B cell (primary cell): Measurements from ENCODE around the gene CACHD1. TPM values are rescaled to one million over a fixed set of nuclear protein-coding genes. Genes with fewer than 3 reads are reported as not detected.

ENCODE experiments used
- ATAC-seq: fragments of 200-7000 bp; cut with Tn5 transposase; one replicate; pipeline ENCODE4 v1.10.0; 2021; ENCODE audit warnings: low read depth, mild to moderate bottlenecking, moderate number of reproducible peaks, moderate library complexity
- CTCF ChIA-PET: fragments of 350-600 bp; sonication (Branson Sonifier 250); formaldehyde crosslinking; loops from one replicate; lab custom pipeline; 2021; ENCODE audit warnings: antibody characterized with exemption, inconsistent platforms; lab: Charles Lee
- POLR2A ChIA-PET: fragments of 350-600 bp; sonication (Branson Sonifier 250); formaldehyde crosslinking; loops from one replicate; lab custom pipeline; 2021; ENCODE audit warnings: antibody characterized with exemption; lab: Charles Lee
- DNase-seq: peaks from one replicate; pipeline ENCODE4 v3.0.0; 2013
- H2AFZ ChIP-seq: 2 replicates; pipeline ENCODE4 v1.6.1; 2012; ENCODE audit warnings: mild to moderate bottlenecking, low read depth, low read length; ENCODE audit not compliant: insufficient read depth, poor library complexity, severe bottlenecking
- H3K27ac ChIP-seq, 2 donors: 1 replicate in 1 of 2; 2 replicates in 1 of 2; pipeline ENCODE4 v1.5.1; 2012 to 2013; ENCODE audit warnings: low read length in 2 of 2, mild to moderate bottlenecking in 2 of 2, moderate library complexity in 1 of 2
- H3K27me3 ChIP-seq, 4 experiments: fragments of 200-600 bp in 1 of 4; sonication (generic) in 1 of 4; replicated peaks in 1 of 4; 1 replicate in 2 of 4; 2 replicates in 2 of 4; pipeline versions ENCODE4 v1.6.1 to v1.7.0; 2013 to 2016; ENCODE audit warnings: low read length in 3 of 4, mild to moderate bottlenecking in 2 of 4, mixed read lengths in 1 of 4, moderate library complexity in 1 of 4; ENCODE audit not compliant: insufficient read depth in 4 of 4, control insufficient read depth in 3 of 4; ENCODE audit errors: control extremely low read depth in 1 of 4
- H3K36me3 ChIP-seq, 2 experiments: replicated peaks in 1 of 2; 1 replicate in 1 of 2; 2 replicates in 1 of 2; pipeline versions ENCODE4 v1.6.1 to v1.7.1; 2013; ENCODE audit warnings: low read length in 1 of 2; ENCODE audit not compliant: insufficient read depth in 2 of 2, control insufficient read depth in 1 of 2; ENCODE audit errors: control extremely low read depth in 1 of 2, extremely low read depth in 1 of 2
- H3K4me1 ChIP-seq, 2 donors: fragments of 200-600 bp in 1 of 2; sonication (generic) in 1 of 2; 1 replicate in 1 of 2; 2 replicates in 1 of 2; pipeline versions ENCODE4 v1.5.1 to v1.6.1; 2013 to 2017; ENCODE audit warnings: low read length in 2 of 2; ENCODE audit not compliant: control insufficient read depth in 2 of 2, insufficient read depth in 2 of 2
- H3K4me2 ChIP-seq: replicated peaks from 2 replicates; pipeline ENCODE3; 2012; ENCODE audit warnings: mild to moderate bottlenecking, low read depth, low read length; ENCODE audit not compliant: poor library complexity, severe bottlenecking
- H3K4me3 ChIP-seq, 5 experiments: fragments of 200-600 bp in 1 of 5; sonication (generic) in 1 of 5; 1 replicate in 3 of 5; 2 replicates in 2 of 5; pipeline versions ENCODE4 v1.5.1 to v1.7.0; 2011 to 2016; ENCODE audit warnings: low read length in 4 of 5, mild to moderate bottlenecking in 4 of 5, low read depth in 2 of 5, control low read depth in 1 of 5, moderate library complexity in 1 of 5; ENCODE audit not compliant: insufficient read depth in 1 of 5; ENCODE audit errors: control extremely low read depth in 1 of 5, extremely low read depth in 1 of 5
- H3K79me2 ChIP-seq: fragments of 200-600 bp; sonication (generic); one replicate; pipeline ENCODE4 v1.6.0; 2016; ENCODE audit warnings: low read length; ENCODE audit not compliant: control insufficient read depth, insufficient read depth
- H3K9ac ChIP-seq: fragments of 200-600 bp; sonication (generic); 2 replicates; pipeline ENCODE4 v1.6.1; 2017; ENCODE audit warnings: mild to moderate bottlenecking, low read length, moderate library complexity
- H3K9me3 ChIP-seq, 3 donors: one replicate each; pipeline versions ENCODE4 v1.6.1 to v1.7.1; 2013; ENCODE audit warnings: low read length in 2 of 3; ENCODE audit not compliant: control insufficient read depth in 2 of 3, insufficient read depth in 1 of 3; ENCODE audit errors: control extremely low read depth in 1 of 3
- H4K20me1 ChIP-seq: 2 replicates; pipeline ENCODE4 v1.6.0; 2012; ENCODE audit warnings: mild to moderate bottlenecking, low read length; ENCODE audit not compliant: insufficient read depth, control insufficient read depth, poor library complexity, severe bottlenecking
- H3K27ac Mint-ChIP-seq: one replicate; pipeline ENCODE4 v1.8.0; 2021; ENCODE audit warnings: mixed read lengths
- H3K27me3 Mint-ChIP-seq: one replicate; pipeline ENCODE4 v1.8.0; 2021; ENCODE audit warnings: mixed read lengths
- H3K4me1 Mint-ChIP-seq: one replicate; pipeline ENCODE4 v1.8.0; 2021; ENCODE audit warnings: mixed read lengths
- H3K4me3 Mint-ChIP-seq: one replicate; pipeline ENCODE4 v1.8.0; 2021; ENCODE audit warnings: mixed read lengths
- H3K9me3 Mint-ChIP-seq: one replicate; pipeline ENCODE4 v1.8.0; 2022; ENCODE audit warnings: mixed read lengths; ENCODE audit not compliant: insufficient read depth
- CTCF ChIP-seq: fragments of 200-600 bp; IDR thresholded peaks from one replicate; pipeline ENCODE4 v1.8.0; 2022; ENCODE audit warnings: antibody characterized with exemption, mild to moderate bottlenecking
- EZH2 ChIP-seq: IDR thresholded peaks from 2 replicates; pipeline ENCODE4 v1.6.1; 2012; ENCODE audit warnings: borderline replicate concordance, low read depth, mild to moderate bottlenecking, moderate library complexity, low read length; ENCODE audit not compliant: insufficient read depth, poor library complexity, severe bottlenecking
- WGBS: methylation state at CpG from one replicate; pipeline ENCODE4 v1.1.5; 2013; ENCODE audit warnings: missing lambda C conversion rate; ENCODE audit not compliant: insufficient coverage; 5-methylcytosine and 5-hydroxymethylcytosine counted together
- intact Hi-C: fragments of 100-400 bp; cut with micrococcal nuclease; formaldehyde crosslinking; loops from one replicate; pipeline ENCODE4 v1.10.0; 2022
- polyA plus RNA-seq: library from polyadenylated mRNA; depleted of rRNA; stranded (reverse); fragments of >200 nt; gene quantifications from 2 replicates; pipeline ENCODE4 v1.2.3, GENCODE V29; 2012
- total RNA-seq, 2 donors: library from RNA; stranded (reverse); fragments of 120-200 nt in 1 of 2; gene quantifications; 1 replicate in 1 of 2; 2 replicates in 1 of 2; pipeline versions ENCODE4 v1.2.3 to v1.2.4, GENCODE V29; 2013 to 2022

Gene CACHD1
- total and polyA plus RNA-seq, 2 donors (not counting 1 experiment from before 2014, with no cell fraction given) = not detected

DNA sequence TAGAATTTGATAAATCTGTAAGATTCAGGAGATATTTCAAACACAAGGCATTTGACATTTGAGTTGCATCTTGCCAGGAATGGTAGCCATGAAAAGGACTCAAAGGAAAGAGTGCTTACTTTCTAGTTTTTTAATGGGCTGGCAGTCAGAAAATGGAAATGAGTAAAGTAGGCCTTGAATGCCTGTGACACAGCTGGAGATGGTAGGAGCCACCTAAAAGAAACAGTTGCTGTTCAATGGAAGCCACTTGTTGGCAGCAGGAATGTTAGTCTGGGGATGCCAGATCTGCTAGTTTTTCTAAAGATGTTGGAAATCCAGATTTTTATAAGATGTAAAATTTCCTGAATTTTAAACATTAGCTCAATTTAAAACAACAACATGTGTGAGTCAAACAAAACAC, 43.6 kb downstream of the CACHD1 start:
- H3K9me3 ChIP-seq = no peaks in the 10 kb centered on the region
- TF ChIP-seq EZH2 = no peak
- no peak for TF ChIP-seq CTCF
- no peaks in the 10 kb centered on the region for H4K20me1 ChIP-seq
- intact Hi-C loops = no loop called here
- DNase-seq (no peak), ATAC-seq (no peak)
- H3K4me2 ChIP-seq = no peak overlapping the region
- H3K36me3 ChIP-seq = no peaks in the 10 kb centered on the region
- H3K4me3 ChIP-seq = no peak overlapping the region
- H3K4me3 Mint-ChIP-seq = no peak overlapping the region
- H3K27ac ChIP-seq = no peak overlapping the region
- H3K9me3 Mint-ChIP-seq = no peaks in the 10 kb centered on the region
- CTCF ChIA-PET = no interaction called here
- no peak overlapping the region for H2AFZ ChIP-seq
- H3K9ac ChIP-seq = no peak overlapping the region
- H3K4me1 Mint-ChIP-seq = peaks cover 14% of the 10 kb centered on the region
- no peak overlapping the region for H3K27ac Mint-ChIP-seq
- POLR2A ChIA-PET = no interaction called here
- H3K27me3 Mint-ChIP-seq = peaks cover 7% of the 10 kb centered on the region
- peaks cover 10 to 13% of the 10 kb centered on the region in 2 donors for H3K4me1 ChIP-seq
- H3K27me3 ChIP-seq = no peaks in the 10 kb centered on the region
- H3K79me2 ChIP-seq = no peaks in the 10 kb centered on the region

GRCh38 chr1:64514197-64514765, 44.4 kb downstream of the CACHD1 start:
- no peaks in the 10 kb centered on the region for H3K36me3 ChIP-seq
- DNase-seq (no peak), ATAC-seq (no peak)
- H3K27ac Mint-ChIP-seq = no peak overlapping the region
- H3K27me3 Mint-ChIP-seq = peaks cover 7% of the 10 kb centered on the region
- H3K4me3 Mint-ChIP-seq = no peak overlapping the region
- CTCF ChIA-PET = no interaction called here
- H3K4me2 ChIP-seq = no peak overlapping the region
- no CpG with 5 or more reads among the region's 1 CpG for WGBS
- no peaks in the 10 kb centered on the region for H3K9me3 ChIP-seq
- H3K27me3 ChIP-seq = no peaks in the 10 kb centered on the region
- no peak overlapping the region for H3K27ac ChIP-seq
- intact Hi-C loops = no loop called here
- no peak for TF ChIP-seq CTCF
- TF ChIP-seq EZH2 = no peak
- no peak overlapping the region for H3K4me3 ChIP-seq
- H3K4me1 ChIP-seq = peaks cover 10 to 13% of the 10 kb centered on the region in 2 donors
- H2AFZ ChIP-seq = no peak overlapping the region
- H3K4me1 Mint-ChIP-seq = peaks cover 14% of the 10 kb centered on the region
- no peaks in the 10 kb centered on the region for H3K79me2 ChIP-seq
- H4K20me1 ChIP-seq = no peaks in the 10 kb centered on the region
- no peak overlapping the region for H3K9ac ChIP-seq
- POLR2A ChIA-PET = no interaction called here
- no peaks in the 10 kb centered on the region for H3K9me3 Mint-ChIP-seq
